HG02763 (cell line): ENCODE data around the gene ELAC2.
"Not testable (repeated sequence)": the region's sequence is repeated elsewhere in the genome, so short reads cannot be mapped to it uniquely, and the experiment has no call there.

Source experiments
- ATAC-seq: cut with Tn5 transposase; IDR thresholded peaks from one replicate; pipeline ENCODE4 v1.9.1; 2021; ENCODE audit warnings: mild to moderate bottlenecking, moderate library complexity; ENCODE audit not compliant: unreplicated experiment

The ELAC2 gene

GRCh38 chr17:12990041-12990808, 27.6 kb downstream of the ELAC2 start:
- ATAC-seq: no peak

DNA sequence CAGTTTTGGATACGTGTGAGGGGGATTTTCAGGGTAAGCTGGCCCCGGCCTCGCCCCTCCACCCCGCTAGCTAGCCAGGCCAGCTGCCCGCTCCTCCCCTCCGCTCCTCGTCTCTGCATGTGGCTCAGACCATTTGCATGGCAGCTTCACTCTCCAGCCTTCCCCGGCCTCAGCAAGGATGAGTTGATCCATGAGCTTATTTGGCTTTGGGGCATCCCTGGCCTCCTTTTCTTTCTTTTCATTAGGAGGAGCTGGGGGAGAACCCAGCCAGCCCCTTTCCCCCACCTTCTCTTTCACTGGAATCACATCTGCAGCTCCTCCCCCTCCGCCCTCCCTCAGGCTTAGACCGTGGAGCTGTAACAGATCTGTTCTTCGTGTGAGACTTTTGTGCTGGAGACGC, 30.7 kb downstream of the ELAC2 start:
- no peak for ATAC-seq

DNA sequence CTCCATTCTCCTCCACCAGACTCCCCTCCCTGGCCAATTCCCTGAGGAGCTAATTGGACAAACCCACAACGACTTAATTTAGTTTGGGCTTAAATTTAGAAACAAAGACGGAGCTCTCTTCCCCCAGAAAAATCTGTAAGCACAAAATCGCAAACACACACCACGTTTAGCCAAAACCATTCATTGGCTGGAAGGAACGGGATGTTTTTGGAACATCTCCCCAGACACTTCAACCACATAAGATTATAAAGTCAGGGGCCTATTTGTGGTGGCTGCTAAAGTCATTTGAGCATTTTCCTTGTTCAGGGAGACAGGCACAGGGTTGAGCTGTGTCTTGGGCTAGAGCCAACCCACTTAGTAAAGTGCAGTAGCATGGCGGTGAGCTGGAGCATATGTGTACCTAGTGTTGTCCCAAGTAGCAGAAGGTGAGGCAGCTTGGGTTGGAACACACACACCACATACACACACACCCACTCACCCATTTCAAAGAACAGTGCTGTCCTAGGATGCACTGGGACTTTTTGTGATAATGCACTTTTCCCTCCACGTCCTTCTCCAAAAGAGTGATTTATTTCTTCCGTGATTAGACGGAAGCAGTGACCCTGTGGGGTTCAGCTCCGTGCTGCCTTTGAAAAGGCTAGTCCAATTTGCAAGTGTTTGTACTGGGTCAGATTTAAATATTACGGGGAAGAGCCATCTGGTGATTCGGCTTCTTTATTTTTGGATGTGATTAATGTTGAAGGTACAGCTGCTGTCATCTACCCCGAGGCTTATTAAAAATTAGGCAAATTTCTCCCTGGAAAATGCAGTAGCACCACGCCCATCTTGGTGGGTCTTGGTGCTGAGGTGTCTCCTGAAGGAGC, 32.2 kb downstream of the ELAC2 start:
- ATAC-seq: no peak

- no peak for ATAC-seq
Measured at GRCh38 chr17:12983991-12984884, 33.6 kb downstream of the ELAC2 start.

- ATAC-seq: no peak
Measured at GRCh38 chr17:12982224-12982623, 35.6 kb downstream of the ELAC2 start.

GRCh38 chr17:12979826-12980500, 37.9 kb downstream of the ELAC2 start:
- ATAC-seq: no peak

DNA sequence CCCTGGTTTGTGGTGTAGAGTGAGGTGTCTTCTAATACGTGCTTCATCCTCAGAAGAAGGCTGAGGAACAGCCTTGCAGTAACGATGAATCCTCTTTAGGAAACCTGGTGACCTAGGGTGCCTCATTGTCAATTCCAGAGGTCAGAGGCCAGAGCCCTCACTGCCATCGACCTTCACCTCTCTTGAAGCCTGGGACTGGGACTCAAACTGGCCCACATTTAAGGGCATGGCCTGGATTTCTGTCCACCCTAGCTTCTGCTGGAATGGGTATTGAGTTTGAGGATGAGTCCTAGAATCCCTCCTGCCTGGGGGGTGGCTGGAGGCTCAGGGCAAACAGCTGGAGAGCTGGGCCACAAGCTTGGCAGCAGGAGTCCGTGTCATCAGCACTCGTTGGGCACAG, 38.6 kb downstream of the ELAC2 start:
- no peak for ATAC-seq

DNA sequence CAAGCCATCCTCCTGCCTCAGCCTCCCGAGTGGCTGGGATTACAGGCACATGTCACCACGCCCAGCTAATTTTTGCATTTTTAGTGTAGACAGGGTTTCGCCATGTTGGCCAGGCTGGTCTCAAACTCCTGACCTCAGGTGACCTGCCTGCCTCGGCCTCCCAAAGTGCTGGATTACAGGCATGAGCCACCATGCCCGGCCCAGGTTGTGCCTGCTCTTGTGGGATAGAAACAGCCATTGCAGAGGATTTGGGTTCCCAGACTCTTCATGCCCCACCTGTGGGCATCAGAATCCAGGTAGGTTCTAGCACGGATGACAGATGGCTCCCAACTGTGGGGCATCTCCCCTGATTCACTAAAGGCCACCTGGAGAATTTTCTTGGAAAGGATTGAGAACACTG, 39.0 kb downstream of the ELAC2 start:
- ATAC-seq: not testable (repeated sequence)

DNA sequence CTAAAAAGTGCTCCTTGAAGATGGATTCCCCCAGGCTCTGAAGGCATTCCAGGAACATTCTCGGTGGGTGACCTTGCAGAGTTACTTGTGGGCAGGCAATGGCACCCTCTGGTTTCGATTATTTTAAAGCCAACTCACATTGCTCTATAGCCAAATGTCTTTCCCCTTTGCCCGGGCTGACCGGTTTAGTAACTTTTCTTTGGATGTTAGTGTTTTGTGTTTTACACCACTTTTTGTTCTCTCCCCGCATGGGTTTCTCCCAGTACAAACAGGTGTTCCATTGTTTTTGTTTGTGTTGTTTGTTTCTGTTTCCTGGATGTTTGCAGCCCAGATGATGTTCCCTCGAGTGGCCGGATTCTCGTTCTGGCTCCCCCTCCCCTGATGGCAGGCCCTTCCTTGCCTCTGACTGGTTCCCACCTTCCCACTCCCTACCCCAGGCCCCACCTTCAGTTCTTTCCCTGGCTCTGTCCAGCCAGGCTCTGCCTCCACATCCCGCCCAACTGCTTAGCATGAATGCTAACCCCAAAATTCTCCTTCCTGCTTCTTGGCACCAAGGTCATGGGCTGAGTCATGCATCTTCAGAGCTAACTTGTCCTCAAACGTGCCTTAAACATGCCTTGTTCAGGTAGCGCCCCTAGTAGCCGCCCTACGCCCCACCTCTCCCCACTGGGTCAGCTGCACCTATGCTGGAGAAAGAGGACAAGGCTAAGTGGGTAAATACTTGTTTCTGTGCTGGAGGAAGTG, 40.6 kb downstream of the ELAC2 start:
- ATAC-seq: no peak

GRCh38 chr17:12974005-12974531, 43.8 kb downstream of the ELAC2 start:
- no peak for ATAC-seq

DNA sequence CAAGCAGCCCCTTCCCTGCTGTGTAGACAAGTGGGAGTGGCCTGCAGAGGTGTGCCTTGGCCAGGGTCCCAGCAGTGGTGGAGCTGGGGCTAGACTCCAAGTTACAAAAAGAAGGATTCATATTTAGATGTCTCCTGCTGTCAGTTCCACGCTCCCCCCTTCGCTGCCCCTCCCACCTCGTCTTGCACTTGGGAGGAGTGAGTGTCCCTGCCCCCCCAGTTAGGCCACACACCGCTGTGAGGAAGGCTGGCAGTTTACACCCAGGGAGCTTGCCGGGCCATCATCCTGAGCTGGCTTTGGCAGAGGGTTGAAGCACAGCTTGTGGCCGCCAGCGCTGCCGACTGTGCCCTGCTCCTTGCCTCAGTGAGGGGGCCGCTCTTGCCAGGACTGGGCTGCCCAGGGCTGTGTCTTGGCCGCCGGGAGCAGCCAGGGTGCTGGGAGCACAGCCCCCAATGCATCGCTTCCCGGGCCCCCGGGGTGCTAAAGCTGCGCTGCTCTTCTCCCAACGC, 44.3 kb downstream of the ELAC2 start:
- ATAC-seq: no peak

DNA sequence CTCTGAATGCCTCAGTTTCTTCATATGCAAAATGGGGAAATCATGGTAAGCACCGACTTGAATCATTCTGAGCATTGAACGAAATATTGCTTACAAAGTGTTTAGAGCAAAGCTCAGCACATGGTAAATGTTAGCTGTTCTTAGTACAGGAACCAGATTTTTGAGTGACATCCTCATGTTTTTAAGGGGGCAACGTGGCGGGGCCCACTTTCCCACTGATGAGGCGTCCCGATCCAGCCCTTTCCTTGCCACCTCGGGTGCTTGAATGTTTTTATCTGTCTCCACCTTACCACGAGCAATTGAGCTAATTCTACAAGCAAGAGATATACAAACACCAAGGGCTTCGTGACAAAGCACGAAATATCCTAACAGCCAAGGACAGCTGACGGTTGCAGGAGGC, 49.9 kb downstream of the ELAC2 start:
- ATAC-seq: no peak

DNA sequence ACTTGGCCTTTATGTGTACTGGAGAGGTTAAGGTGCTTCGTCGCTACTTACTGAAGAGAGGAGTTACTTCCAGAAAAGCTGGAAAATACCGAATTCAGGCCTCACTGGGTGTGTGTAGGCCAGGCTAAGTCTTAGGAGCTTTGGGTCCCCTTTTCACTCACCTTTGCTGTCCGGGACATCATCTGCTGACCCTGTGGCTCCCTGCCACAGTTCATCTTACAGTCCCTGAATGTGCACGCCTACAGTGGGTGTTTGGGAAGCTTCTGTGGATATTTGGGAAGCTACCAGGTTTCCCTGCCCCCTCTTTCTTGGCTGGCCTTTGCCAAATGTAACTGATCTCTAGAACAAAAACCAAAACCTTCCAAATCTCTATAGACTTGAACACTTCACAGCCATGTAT, 51.4 kb downstream of the ELAC2 start:
- ATAC-seq: no peak

- ATAC-seq: no peak
Measured at GRCh38 chr17:12965988-12966387, 51.8 kb downstream of the ELAC2 start.

DNA sequence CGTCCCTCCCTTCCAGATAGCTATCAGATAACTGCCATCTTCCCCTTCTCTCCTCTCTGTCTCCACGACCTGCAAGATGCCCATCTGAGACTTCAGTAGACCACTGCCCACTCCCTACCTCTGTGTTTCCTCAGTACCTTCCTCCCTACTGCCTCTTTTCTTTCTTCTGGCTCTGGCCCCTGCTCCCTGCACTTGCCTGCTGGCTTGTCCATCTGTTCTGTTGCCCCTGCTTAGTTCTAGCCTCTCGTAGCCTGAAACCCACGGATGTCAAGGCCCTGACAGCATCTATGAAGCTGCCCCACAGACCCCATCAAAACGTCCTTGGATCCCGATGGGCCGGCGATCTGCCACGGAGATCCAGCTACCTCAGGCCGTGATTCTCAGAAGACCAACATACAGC, 53.0 kb downstream of the ELAC2 start:
- no peak for ATAC-seq

DNA sequence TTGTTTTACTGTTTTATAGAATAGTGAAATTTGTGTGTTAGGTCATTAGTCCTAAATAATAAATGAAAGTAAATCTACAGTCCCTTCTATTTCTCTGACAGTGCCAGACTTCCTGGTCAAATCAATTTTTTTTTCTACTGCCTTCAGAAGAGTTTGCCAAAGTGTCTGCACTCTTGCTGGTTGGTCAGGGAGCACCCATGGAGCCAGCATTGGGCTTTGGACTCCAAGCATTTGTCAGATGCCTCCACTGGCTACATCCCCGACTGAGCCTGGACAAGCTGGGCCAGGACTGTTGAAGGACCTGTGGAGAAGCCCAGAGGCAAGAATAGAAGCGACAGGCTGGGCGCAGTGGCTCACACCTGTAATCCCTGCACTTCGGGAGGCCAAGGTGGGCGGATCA, 53.7 kb downstream of the ELAC2 start:
- no peak for ATAC-seq

DNA sequence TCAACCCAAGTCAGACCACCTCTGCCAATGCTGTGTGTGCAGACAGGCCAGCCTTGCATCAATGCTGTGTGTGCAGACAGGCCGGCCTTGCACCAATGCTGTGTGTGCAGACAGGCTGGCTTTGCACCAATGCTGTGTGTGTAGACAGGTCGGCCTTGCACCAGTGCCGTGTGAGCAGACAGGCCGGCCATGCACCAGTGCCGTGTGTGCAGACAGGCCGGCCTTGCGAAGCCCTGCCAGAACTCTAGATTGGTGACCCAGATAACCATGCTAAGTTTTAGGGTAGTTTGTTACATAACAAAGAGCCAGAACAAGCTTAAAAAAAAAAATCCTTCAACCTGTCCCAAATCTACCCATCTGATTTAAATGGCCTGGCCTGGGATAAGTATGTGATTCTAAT, 54.3 kb downstream of the ELAC2 start:
- no peak for ATAC-seq

GRCh38 chr17:12961655-12962054, 56.2 kb downstream of the ELAC2 start:
- no peak for ATAC-seq

GRCh38 chr17:12959441-12959840, 58.4 kb downstream of the ELAC2 start:
- no peak for ATAC-seq

GRCh38 chr17:12958786-12959185, 59.0 kb downstream of the ELAC2 start:
- ATAC-seq: no peak
